Mammary epithelial cell (primary cell): ENCODE data around the gene PDIA4.

ENCODE experiments used
- CTCF ChIP-seq, 2 donors: IDR thresholded peaks in 1 of 2; conservative IDR thresholded peaks in 1 of 2; 2 replicates each; pipeline ENCODE4 v1.5.1; 2011 to 2012; ENCODE audit warnings: inconsistent platforms in 2 of 2, low read length in 2 of 2, mild to moderate bottlenecking in 2 of 2, control low read depth in 1 of 2, low read depth in 1 of 2; ENCODE audit not compliant: insufficient read depth in 1 of 2; ENCODE audit errors: extremely low read depth in 1 of 2
- EZH2 ChIP-seq: IDR thresholded peaks from 2 replicates; pipeline ENCODE4 v1.6.1; 2012; ENCODE audit warnings: low read length, inconsistent platforms, borderline replicate concordance

- TF ChIP-seq CTCF (conservative IDR thresholded peaks at IDR 0.05 in 1 of 2, IDR thresholded peaks at IDR 0.05 in 1 of 2; ENCODE audit: extremely low read depth in 1 of 2, insufficient read depth in 1 of 2, low read depth in 1 of 2, low read length in 2 of 2), result no peak
- TF ChIP-seq EZH2, result no peak
Observed at GRCh38 chr7:149010451-149010850, 17.9 kb downstream of the PDIA4 start.
